Fibroblast of mammary gland (primary cell): ENCODE measurements around the gene CDKAL1.

ENCODE experiments used
- DNase-seq: peaks from one replicate; pipeline ENCODE4 v3.0.0-alpha.2; 2010; ENCODE audit warnings: low read depth
- H3K4me3 ChIP-seq: 2 replicates; pipeline ENCODE4 v1.5.1; 2011; ENCODE audit warnings: low read depth, mild to moderate bottlenecking, low read length, moderate library complexity; ENCODE audit not compliant: control insufficient read depth
- TF ChIP-seq, protein P1 (sequence below): conservative IDR thresholded peaks from 2 replicates; pipeline ENCODE4 v1.5.1; 2011; ENCODE audit warnings: low read depth, low read length, inconsistent platforms; ENCODE audit not compliant: control insufficient read depth, insufficient read depth

The CDKAL1 gene

DNA sequence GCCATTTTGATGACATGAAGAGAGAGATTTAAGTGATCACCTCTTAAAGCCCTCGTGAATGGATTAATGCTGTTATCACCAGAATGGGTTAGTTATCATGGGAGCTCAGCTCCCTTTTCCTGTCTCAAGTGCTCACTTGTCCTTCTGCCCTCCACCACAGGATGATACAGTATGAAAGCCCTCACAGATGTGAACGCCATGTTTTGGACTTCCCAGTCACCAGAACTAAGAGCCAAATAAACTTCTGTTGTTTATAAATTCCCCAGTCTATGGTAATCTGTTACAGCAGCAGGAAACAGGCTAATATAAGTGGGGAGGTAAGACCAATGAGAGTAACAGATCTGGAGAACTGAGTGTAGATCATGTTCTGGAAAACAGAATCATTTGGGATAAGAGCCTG is 493.2 kb downstream of the CDKAL1 start:
- TF ChIP-seq, protein P1, sequence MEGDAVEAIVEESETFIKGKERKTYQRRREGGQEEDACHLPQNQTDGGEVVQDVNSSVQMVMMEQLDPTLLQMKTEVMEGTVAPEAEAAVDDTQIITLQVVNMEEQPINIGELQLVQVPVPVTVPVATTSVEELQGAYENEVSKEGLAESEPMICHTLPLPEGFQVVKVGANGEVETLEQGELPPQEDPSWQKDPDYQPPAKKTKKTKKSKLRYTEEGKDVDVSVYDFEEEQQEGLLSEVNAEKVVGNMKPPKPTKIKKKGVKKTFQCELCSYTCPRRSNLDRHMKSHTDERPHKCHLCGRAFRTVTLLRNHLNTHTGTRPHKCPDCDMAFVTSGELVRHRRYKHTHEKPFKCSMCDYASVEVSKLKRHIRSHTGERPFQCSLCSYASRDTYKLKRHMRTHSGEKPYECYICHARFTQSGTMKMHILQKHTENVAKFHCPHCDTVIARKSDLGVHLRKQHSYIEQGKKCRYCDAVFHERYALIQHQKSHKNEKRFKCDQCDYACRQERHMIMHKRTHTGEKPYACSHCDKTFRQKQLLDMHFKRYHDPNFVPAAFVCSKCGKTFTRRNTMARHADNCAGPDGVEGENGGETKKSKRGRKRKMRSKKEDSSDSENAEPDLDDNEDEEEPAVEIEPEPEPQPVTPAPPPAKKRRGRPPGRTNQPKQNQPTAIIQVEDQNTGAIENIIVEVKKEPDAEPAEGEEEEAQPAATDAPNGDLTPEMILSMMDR: no peak
- DNase-seq: no peak
- no peak overlapping the region for H3K4me3 ChIP-seq

DNA sequence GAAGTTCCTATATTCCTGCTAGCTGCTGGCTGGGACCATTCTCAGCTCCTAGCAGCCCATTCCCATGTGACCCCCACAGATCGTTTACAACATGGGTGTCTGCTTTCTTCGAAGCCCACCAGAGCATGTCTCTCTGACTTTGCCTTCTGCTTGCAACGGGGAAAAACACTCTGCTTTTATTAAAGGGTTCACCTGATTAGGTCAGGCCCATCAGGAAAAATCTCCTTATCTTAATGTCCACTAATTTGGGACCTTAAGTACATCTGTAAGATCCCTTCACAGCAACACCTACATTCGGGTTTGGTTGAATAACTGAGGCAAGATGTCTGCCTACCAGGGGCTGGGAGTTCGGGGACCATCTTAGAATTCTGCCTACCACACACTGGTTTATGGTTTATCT is 496.9 kb downstream of the CDKAL1 start:
- H3K4me3 ChIP-seq: no peak overlapping the region
- TF ChIP-seq, protein P1: no peak
- no peak for DNase-seq

DNA sequence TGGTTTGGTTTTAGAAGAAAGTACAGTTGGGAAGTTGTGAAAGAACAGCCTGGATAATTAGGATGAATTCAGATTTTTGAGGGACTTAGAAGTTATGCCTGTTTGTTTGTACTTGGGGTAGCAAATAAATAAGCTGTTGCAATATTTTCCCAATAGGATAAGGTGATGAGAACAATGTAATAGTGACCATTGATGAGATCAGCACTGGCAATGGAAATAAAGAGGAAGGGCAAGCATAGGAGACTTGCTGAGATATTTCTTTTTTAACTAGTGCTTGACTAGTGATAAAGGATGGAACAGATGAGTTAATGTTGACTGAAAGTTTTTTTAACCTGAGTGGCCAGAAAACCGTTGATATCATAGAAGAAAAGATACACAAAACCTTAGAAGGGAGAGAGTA is 498.8 kb downstream of the CDKAL1 start:
- TF ChIP-seq, protein P1: no peak
- H3K4me3 ChIP-seq: no peak overlapping the region

DNA sequence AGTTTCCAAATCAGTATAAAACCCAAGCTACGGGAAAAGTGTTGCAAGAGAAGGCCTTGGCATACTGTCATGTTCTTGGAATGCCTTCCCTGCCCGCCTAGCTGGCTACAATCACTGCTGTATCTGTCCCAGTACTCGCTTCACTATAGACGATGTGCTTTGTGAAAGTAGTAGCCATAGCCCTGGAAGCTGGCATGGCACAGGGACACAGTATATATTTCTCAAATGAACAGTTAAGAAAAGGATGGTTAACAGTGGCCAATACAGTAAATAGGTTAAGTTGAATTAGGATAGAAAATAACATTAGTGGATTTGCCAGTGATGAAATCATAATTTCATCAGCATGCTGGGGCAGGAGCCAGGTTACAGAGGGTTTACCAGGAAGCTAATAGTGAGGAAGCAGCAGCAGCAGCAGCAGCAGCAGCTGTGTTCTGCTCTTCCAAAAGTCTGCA is 499.3 kb downstream of the CDKAL1 start:
- TF ChIP-seq, protein P1: no peak
- peak; percentile 87 for DNase-seq
- H3K4me3 ChIP-seq: no peak overlapping the region

More for the DNA sequence above, 498.8 kb downstream of the CDKAL1 start:
- peak; percentile 49 for DNase-seq

DNA sequence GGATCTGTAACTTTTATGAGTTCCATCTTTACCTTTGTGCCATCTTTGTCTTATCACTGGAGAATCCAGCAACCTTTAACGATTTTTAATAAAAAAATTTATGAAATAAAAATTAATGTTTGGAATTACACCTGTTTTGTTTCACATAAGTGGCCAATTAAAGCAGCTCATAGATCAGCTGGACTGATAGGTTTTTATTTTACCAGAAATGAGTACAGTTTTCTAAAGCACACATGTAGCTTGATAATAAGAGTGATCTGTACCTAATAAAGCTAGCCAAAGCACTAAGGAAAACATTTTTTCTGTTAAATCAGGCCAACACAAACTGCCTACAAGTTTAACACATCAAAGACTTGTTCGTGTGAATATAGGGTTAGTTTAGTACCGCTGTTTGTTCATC is 500.1 kb downstream of the CDKAL1 start:
- H3K4me3 ChIP-seq: no peak overlapping the region
- DNase-seq: no peak
- TF ChIP-seq, protein P1: no peak

DNA sequence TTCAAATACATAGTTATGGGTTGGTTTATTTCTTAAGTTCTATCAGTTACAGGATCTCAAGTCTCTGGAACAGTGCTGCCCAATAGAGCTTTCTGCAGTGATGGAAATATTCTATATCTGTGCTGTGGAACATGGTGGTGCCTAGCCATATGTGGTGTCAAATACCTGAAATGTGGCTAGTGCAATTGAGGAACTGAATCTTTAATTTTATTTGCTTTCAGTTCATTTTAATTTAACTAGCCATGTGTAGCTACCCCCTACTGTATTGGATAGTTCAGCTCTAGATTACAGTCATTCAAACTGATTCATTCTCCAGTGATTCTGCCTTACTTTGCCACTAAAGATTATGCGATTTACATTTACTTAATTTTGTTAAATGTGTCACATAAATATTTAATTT is 503.2 kb downstream of the CDKAL1 start:
- no peak overlapping the region for H3K4me3 ChIP-seq
- DNase-seq: no peak
- TF ChIP-seq, protein P1: no peak

DNA sequence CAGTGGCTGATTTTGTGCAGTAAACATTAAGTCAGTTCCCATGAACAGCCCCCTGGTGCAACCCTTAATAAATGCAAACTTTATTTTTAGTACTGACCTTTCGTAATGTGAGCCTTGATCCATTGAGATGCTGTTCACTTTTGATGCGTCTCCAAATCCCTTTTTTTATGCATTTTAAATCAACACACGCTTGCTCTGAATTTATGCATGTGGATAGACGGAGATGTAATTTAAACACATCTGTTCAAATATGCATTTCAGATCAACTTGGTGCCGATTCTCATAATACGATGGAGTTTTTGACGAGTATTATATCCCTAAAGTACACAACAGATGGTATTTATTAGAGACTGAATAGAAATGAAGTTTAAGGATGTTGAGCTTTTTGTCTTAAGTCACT is 505.7 kb downstream of the CDKAL1 start:
- TF ChIP-seq, protein P1: no peak
- no peak for DNase-seq
- H3K4me3 ChIP-seq: no peak overlapping the region
